Fibroblast of gingiva (primary cell): ENCODE measurements around the gene CHTF18.
"Not testable (repeated sequence)": the region's sequence is repeated elsewhere in the genome, so short reads cannot be mapped to it uniquely, and the experiment has no call there.

Experiments
- DNase-seq: peaks from one replicate; pipeline ENCODE4 v3.0.0-alpha.2; 2011; ENCODE audit warnings: low read depth

CHTF18 gene

GRCh38 chr16:808085-808386 lies 19.6 kb downstream of the CHTF18 start:
- DNase-seq, result no peak

- DNase-seq, result no peak
These were observed 24.9 kb downstream of the CHTF18 start for GRCh38 chr16:813204-813915.

GRCh38 chr16:813916-814412 lies 25.5 kb downstream of the CHTF18 start:
- no peak for DNase-seq

GRCh38 chr16:814974-815373 lies 26.6 kb downstream of the CHTF18 start:
- DNase-seq, result no peak

- DNase-seq, result no peak
These were observed 27.4 kb downstream of the CHTF18 start for GRCh38 chr16:815861-816260.

GRCh38 chr16:817001-817906 lies 28.8 kb downstream of the CHTF18 start:
- no peak for DNase-seq

- DNase-seq, result no peak
These were observed 29.7 kb downstream of the CHTF18 start for GRCh38 chr16:818132-818531.

- no peak for DNase-seq
These were observed 30.2 kb downstream of the CHTF18 start for GRCh38 chr16:818592-818991.

GRCh38 chr16:819336-820043 lies 31.1 kb downstream of the CHTF18 start:
- DNase-seq, result no peak

GRCh38 chr16:820044-820408 lies 31.6 kb downstream of the CHTF18 start:
- not testable (repeated sequence) for DNase-seq

- DNase-seq, result no peak
These were observed 32.3 kb downstream of the CHTF18 start for GRCh38 chr16:820748-821147.

- no peak for DNase-seq
These were observed 33.3 kb downstream of the CHTF18 start for GRCh38 chr16:821751-822150.

GRCh38 chr16:822174-822908 lies 33.9 kb downstream of the CHTF18 start:
- DNase-seq, result no peak

GRCh38 chr16:822909-823297 lies 34.5 kb downstream of the CHTF18 start:
- no peak for DNase-seq

GRCh38 chr16:824194-824593 lies 35.8 kb downstream of the CHTF18 start:
- DNase-seq, result no peak

- DNase-seq, result no peak
These were observed 36.2 kb downstream of the CHTF18 start for GRCh38 chr16:824601-825000.

GRCh38 chr16:825341-826061 lies 37.1 kb downstream of the CHTF18 start:
- DNase-seq, result no peak

GRCh38 chr16:827513-827912 lies 39.1 kb downstream of the CHTF18 start:
- no peak for DNase-seq

- no peak for DNase-seq
These were observed 40.5 kb downstream of the CHTF18 start for GRCh38 chr16:828891-829290.

- no peak for DNase-seq
These were observed 41.9 kb downstream of the CHTF18 start for GRCh38 chr16:830107-830870.
